GM12874 (cell line): ENCODE data around the gene NUP98.
A peak's percentile ranks its signal among the peaks of the same experiment; 100 is the strongest.

Experiments
- CTCF ChIP-seq: IDR thresholded peaks from 2 replicates; pipeline ENCODE4 v1.5.1; 2011; ENCODE audit warnings: low read depth, mild to moderate bottlenecking, control low read depth, low read length, moderate library complexity; ENCODE audit not compliant: insufficient read depth

NUP98 gene

DNA sequence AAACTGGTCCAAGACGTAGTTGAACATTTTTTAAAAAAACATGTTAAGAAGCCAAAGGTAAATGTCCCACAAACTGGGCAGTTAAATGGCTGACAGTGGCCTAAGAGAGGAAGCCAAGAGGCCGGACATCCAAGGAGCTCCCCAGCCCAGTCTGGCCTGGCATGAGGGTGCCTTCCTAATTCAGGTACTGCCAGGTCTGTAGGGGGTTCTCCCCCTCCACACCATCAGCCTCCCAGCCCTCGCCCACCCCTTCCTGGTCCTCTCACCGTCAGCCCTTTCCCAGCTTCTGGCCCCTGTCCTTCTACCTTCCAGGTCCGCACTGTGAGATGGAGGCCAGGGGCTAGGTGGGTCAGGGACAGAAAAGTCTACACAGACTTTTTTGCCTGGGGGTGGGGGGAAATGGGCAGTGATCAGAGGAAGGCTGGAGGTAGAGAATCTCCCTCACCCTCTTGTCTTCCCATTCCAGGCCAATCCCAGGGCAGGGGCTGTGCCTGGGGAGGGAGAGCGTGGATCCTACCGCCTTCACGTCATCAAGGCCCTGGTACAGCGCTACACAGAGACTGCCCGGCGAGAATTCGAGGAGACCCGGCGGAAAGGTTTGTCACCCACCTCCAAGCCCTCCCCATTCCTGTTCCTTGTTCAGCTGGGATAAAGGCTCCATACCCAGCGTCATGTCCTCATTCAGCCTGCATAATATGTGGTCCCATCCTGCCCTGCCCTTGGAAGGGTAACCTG is 161.5 kb downstream of the NUP98 start:
- TF ChIP-seq CTCF: no peak

GRCh38 chr11:3632070-3632660 is 165.2 kb downstream of the NUP98 start:
- TF ChIP-seq CTCF: no peak

DNA sequence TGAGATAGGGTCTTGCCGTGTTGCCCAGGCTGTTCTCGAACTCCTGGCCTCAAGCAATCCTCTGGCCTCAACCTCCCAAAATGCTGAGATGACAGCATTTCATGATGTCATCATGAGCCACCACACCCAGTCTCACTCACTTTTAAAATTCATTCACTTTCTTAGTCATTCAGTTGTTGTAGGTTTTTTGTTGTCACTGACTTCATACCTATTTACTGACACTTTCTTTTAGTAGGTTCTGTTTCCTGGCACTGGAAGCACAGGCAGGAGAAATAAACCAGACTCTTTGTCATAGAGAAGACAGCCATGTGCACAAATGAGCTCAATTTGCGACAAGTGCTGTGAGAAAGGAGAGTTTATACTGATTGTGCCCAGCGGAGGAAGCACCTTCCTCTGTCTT is 166.0 kb downstream of the NUP98 start:
- TF ChIP-seq CTCF: no peak

DNA sequence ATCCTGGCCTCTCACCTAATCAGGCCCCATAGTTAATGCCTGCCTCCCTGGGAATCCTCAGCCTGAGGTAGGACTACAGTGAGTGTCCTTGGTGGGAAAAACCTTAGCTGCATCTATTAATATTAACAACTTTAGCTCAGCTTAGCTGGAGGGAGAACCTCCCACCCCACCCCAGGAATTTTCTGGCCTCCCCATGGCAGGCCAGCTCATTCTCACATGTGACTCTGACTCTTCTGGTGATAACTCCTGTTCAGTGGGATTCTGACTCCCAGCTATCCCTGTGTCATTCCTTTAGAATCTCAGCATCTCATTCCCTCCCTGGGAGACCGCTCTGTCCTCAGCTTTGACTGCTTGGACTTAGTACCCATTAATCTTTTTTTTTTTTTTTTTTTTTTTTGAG is 170.1 kb downstream of the NUP98 start:
- TF ChIP-seq CTCF: no peak

DNA sequence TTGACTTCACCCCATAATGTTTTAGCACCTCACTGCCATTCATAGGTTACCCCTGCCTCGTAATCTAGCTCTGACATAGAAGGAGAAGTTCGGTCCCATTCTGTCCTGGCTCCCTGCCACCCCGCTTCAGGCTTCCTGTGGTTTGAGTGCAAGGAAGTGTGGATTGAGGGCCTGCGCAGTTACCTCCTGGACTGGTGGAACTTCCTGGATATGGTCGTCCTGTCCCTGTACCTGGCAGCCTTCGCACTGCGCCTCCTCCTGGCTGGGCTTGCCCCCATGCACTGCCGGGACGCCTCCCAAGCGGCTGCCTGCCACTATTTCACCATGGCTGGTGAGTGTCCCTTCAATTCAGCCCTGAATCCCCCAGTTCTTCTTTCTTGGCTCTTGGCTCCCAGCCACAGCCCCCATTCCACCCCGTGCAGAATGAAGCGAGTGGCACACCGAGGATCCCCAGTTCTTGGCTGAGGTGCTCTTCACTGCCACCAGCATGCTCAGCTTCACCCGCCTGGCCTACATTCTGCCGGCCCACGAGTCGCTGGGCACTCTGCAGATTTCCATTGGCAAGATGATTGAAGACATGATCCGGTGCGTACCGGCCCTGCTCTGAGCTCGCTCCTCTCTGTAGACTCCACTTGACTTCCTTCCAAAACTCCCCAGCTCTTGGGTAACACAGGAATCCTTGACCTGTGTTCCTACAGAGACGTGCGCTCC is 170.9 kb downstream of the NUP98 start:
- TF ChIP-seq CTCF: peak; percentile 45; the same call in 1 of the 2 replicates
